ENCODE data around the gene MPV17L. TPM values are rescaled to one million over a fixed set of nuclear protein-coding genes. Genes with fewer than 3 reads are reported as not detected.

The MPV17L gene
- polyA plus RNA-seq, 1 of the 3 experiments (the other 2 are of a cell fraction): 0.43 TPM

GRCh38 chr16:15425861-15426260, 30.3 kb downstream of the MPV17L start:
- no peaks in the 10 kb centered on the region for H3K9me3 ChIP-seq
- ChIA-PET CTCF (interaction anchor here (1.2 to 6.6 kb wide), 3 partner anchors 114 to 133 kb away, joined by 3 to 62 read pairs (median 3); no protein-coding TSS in a partner anchor), POLR2A (no interaction called here)
- H3K27ac ChIP-seq (ENCODE audit: low read depth in 2 of 2, low read length in 1 of 2): no peak overlapping the region
- no peak overlapping the region for H2AFZ ChIP-seq (ENCODE audit: low read depth)
- H3K4me2 ChIP-seq: no peak overlapping the region
- H3K79me2 ChIP-seq (ENCODE audit: insufficient read depth): no peaks in the 10 kb centered on the region
- H3K9me2 ChIP-seq: no peaks in the 10 kb centered on the region
- H4K20me1 ChIP-seq (ENCODE audit: insufficient read depth): no peaks in the 10 kb centered on the region
- H3F3A ChIP-seq (replicated peaks; ENCODE audit: insufficient read depth): peaks cover 3% of the 10 kb centered on the region
- no peak overlapping the region for H3K9ac ChIP-seq
- 89% methylated on average over 6 of the region's 6 CpGs for WGBS (ENCODE audit: low lambda C conversion rate)
- no peaks in the 10 kb centered on the region for H3K36me3 ChIP-seq (replicated peaks in 1 of 2; ENCODE audit: control insufficient read depth in 1 of 2, insufficient read depth in 2 of 2, low read length in 1 of 2)
- no peak for DNase-seq
- TF ChIP-seq FOSL2 (IDR thresholded peaks at IDR 0.05; ENCODE audit: borderline replicate concordance, low read depth) (no peak), RAD21 (IDR thresholded peaks at IDR 0.05; ENCODE audit: low read length) (no peak), JUND (IDR thresholded peaks at IDR 0.05) (no peak), FOXM1 (IDR thresholded peaks at IDR 0.05; ENCODE audit: low read depth) (no peak), CHD2 (IDR thresholded peaks at IDR 0.05; ENCODE audit: low read length, partially characterized antibody) (no peak), SIN3A (IDR thresholded peaks at IDR 0.05; ENCODE audit: borderline replicate concordance, low read depth, low read length) (no peak), FOXJ3 (CRISPR knock-in tag; IDR thresholded peaks at IDR 0.05) (no peak), TEAD4 (IDR thresholded peaks at IDR 0.05; ENCODE audit: borderline replicate concordance, insufficient read depth) (no peak), RFX5 (IDR thresholded peaks at IDR 0.05; ENCODE audit: low read length) (no peak), RXRA (IDR thresholded peaks at IDR 0.05; ENCODE audit: borderline replicate concordance, low read depth) (no peak), REST (IDR thresholded peaks at IDR 0.05; ENCODE audit: low read depth, low read length) (no peak), MEF2A (IDR thresholded peaks at IDR 0.05; ENCODE audit: borderline replicate concordance, low read depth) (no peak), ELF1 (IDR thresholded peaks at IDR 0.05) (no peak), NRF1 (IDR thresholded peaks at IDR 0.05; ENCODE audit: low read depth, low read length) (no peak), GABPA (IDR thresholded peaks at IDR 0.05; ENCODE audit: low read depth) (no peak), NFIC (IDR thresholded peaks at IDR 0.05; ENCODE audit: borderline replicate concordance) (no peak)
- TF ChIP-seq, protein P1, sequence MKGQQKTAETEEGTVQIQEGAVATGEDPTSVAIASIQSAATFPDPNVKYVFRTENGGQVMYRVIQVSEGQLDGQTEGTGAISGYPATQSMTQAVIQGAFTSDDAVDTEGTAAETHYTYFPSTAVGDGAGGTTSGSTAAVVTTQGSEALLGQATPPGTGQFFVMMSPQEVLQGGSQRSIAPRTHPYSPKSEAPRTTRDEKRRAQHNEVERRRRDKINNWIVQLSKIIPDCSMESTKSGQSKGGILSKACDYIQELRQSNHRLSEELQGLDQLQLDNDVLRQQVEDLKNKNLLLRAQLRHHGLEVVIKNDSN (IDR thresholded peaks at IDR 0.05; ENCODE audit: borderline replicate concordance, low read depth): no peak
- TF ChIP-seq, protein P2, sequence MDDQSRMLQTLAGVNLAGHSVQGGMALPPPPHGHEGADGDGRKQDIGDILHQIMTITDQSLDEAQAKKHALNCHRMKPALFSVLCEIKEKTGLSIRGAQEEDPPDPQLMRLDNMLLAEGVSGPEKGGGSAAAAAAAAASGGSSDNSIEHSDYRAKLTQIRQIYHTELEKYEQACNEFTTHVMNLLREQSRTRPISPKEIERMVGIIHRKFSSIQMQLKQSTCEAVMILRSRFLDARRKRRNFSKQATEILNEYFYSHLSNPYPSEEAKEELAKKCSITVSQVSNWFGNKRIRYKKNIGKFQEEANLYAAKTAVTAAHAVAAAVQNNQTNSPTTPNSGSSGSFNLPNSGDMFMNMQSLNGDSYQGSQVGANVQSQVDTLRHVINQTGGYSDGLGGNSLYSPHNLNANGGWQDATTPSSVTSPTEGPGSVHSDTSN (IDR thresholded peaks at IDR 0.05): no peak
- TF ChIP-seq, protein P3, sequence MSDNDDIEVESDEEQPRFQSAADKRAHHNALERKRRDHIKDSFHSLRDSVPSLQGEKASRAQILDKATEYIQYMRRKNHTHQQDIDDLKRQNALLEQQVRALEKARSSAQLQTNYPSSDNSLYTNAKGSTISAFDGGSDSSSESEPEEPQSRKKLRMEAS (IDR thresholded peaks at IDR 0.05; ENCODE audit: low read depth): no peak
- H3K27me3 ChIP-seq (ENCODE audit: insufficient read depth): no peaks in the 10 kb centered on the region; the same call in 1 of the 2 replicates
- H3K4me1 ChIP-seq (ENCODE audit: control insufficient read depth in 1 of 2, insufficient read depth in 2 of 2, low read depth in 1 of 2, low read length in 1 of 2): no peaks in the 10 kb centered on the region
- H3K4me3 ChIP-seq (ENCODE audit: low read depth in 2 of 2, low read length in 1 of 2): no peak overlapping the region

All from SK-N-SH (cell line).